IMR-90 (cell line): ENCODE data around the gene SUSD1. TPM values are rescaled to one million over a fixed set of nuclear protein-coding genes. Genes with fewer than 3 reads are reported as not detected.
A peak's percentile ranks its signal among the peaks of the same experiment; 100 is the strongest.

Experiments
- ATAC-seq: fragments of 200-7000 bp; cut with Tn5 transposase; 2 replicates; pipeline ENCODE4 v1.9.1; 2020; ENCODE audit warnings: low read depth, mild to moderate bottlenecking, moderate library complexity
- BruUV-seq: library from RNA; stranded (reverse); fragments of 400-500 nt; replicated peaks from 2 replicates; lab custom pipeline; 2021; lab: Mats Ljungman, UMichigan
- CTCF ChIA-PET: fragments of 300-600 bp; formaldehyde crosslinking; extraction: SDS; loops from one replicate; lab custom pipeline; 2021; ENCODE audit warnings: antibody characterized with exemption; lab: Yijun Ruan, JAX
- POLR2A ChIA-PET: fragments of 300-600 bp; sonication (Branson Sonifier 250); formaldehyde crosslinking; loops from one replicate; lab custom pipeline; 2022; ENCODE audit warnings: antibody characterized with exemption; ENCODE audit not compliant: unreplicated experiment; lab: Charles Lee
- DNase-seq: peaks from one replicate; pipeline ENCODE4 v3.0.0; 2013
- H2AFZ ChIP-seq: replicated peaks from 2 replicates; pipeline ENCODE3; 2013; ENCODE audit warnings: low read length, mild to moderate bottlenecking; ENCODE audit not compliant: poor library complexity
- H2AK5ac ChIP-seq: 2 replicates; pipeline ENCODE4 v1.6.1; 2013; ENCODE audit warnings: low read depth, low read length, inconsistent platforms
- H2AK9ac ChIP-seq: replicated peaks from 2 replicates; pipeline ENCODE3; 2013; ENCODE audit warnings: mild to moderate bottlenecking, low read depth, low read length, moderate library complexity; ENCODE audit not compliant: poor library complexity
- H2BK120ac ChIP-seq: 2 replicates; pipeline ENCODE4 v1.6.1; 2013; ENCODE audit warnings: low read depth, low read length, inconsistent platforms
- H2BK15ac ChIP-seq: 3 replicates; pipeline ENCODE4 v1.6.1; 2013; ENCODE audit warnings: low read depth, low read length, inconsistent platforms
- H2BK20ac ChIP-seq: 2 replicates; pipeline ENCODE4 v1.6.1; 2013; ENCODE audit warnings: low read depth, mild to moderate bottlenecking, inconsistent platforms, low read length, moderate library complexity
- H2BK5ac ChIP-seq: 2 replicates; pipeline ENCODE4 v1.6.1; 2013; ENCODE audit warnings: mild to moderate bottlenecking, low read depth, low read length, inconsistent platforms; ENCODE audit not compliant: poor library complexity, severe bottlenecking
- H3K14ac ChIP-seq: replicated peaks from 2 replicates; pipeline ENCODE4 v1.6.1; 2013; ENCODE audit warnings: low read depth, low read length, inconsistent platforms
- H3K18ac ChIP-seq: 2 replicates; pipeline ENCODE4 v1.6.1; 2013; ENCODE audit warnings: low read depth, low read length, control low read depth
- H3K23ac ChIP-seq: 2 replicates; pipeline ENCODE4 v1.6.1; 2013; ENCODE audit warnings: low read depth, low read length, inconsistent platforms
- H3K27ac ChIP-seq: 2 replicates; pipeline ENCODE4 v1.5.1; 2013; ENCODE audit warnings: mild to moderate bottlenecking, control low read depth, low read length; ENCODE audit not compliant: insufficient read depth
- H3K27me3 ChIP-seq: 2 replicates; pipeline ENCODE4 v1.6.1; 2013; ENCODE audit warnings: low read length; ENCODE audit not compliant: control insufficient read depth, insufficient read depth
- H3K36me3 ChIP-seq: 2 replicates; pipeline ENCODE4 v1.6.1; 2013; ENCODE audit warnings: low read length, mixed read lengths; ENCODE audit not compliant: control insufficient read depth, insufficient read depth
- H3K4ac ChIP-seq: 2 replicates; pipeline ENCODE4 v1.6.1; 2013; ENCODE audit warnings: low read depth, low read length, inconsistent platforms
- H3K4me1 ChIP-seq: 2 replicates; pipeline ENCODE4 v1.6.1; 2013; ENCODE audit warnings: low read length, mixed read lengths; ENCODE audit not compliant: control insufficient read depth, insufficient read depth
- H3K4me2 ChIP-seq: 2 replicates; pipeline ENCODE4 v1.6.1; 2013; ENCODE audit warnings: low read depth, mild to moderate bottlenecking, control low read depth, low read length, moderate library complexity
- H3K4me3 ChIP-seq: 2 replicates; pipeline ENCODE4 v1.5.1; 2013; ENCODE audit warnings: low read depth, mild to moderate bottlenecking, control low read depth, low read length, moderate library complexity; ENCODE audit not compliant: insufficient read depth
- H3K56ac ChIP-seq: 2 replicates; pipeline ENCODE4 v1.6.1; 2013; ENCODE audit warnings: low read length, inconsistent platforms; ENCODE audit not compliant: insufficient read depth; ENCODE audit errors: extremely low read depth
- H3K79me1 ChIP-seq, 2 experiments: 2 replicates each; pipeline ENCODE4 v1.6.1; 2013; ENCODE audit warnings: low read length in 2 of 2, inconsistent platforms in 1 of 2, low read depth in 1 of 2
- H3K9ac ChIP-seq: 2 replicates; pipeline ENCODE4 v1.6.1; 2013; ENCODE audit warnings: low read depth, low read length, control low read depth
- H3K9me1 ChIP-seq: 2 replicates; pipeline ENCODE4 v1.6.1; 2013; ENCODE audit warnings: low read length, inconsistent platforms; ENCODE audit not compliant: insufficient read depth
- H3K9me3 ChIP-seq: 2 replicates; pipeline ENCODE4 v1.6.1; 2013; ENCODE audit warnings: low read length; ENCODE audit not compliant: control insufficient read depth, insufficient read depth
- H4K20me1 ChIP-seq: 2 replicates; pipeline ENCODE4 v1.6.1; 2013; ENCODE audit warnings: low read length, inconsistent platforms; ENCODE audit not compliant: insufficient read depth
- H4K5ac ChIP-seq: 2 replicates; pipeline ENCODE4 v1.6.1; 2013; ENCODE audit warnings: mild to moderate bottlenecking, low read depth, low read length, control low read depth
- H4K8ac ChIP-seq, 2 experiments: 2 replicates each; pipeline ENCODE4 v1.6.1; 2013; ENCODE audit warnings: low read depth in 2 of 2, low read length in 2 of 2, control low read depth in 1 of 2, inconsistent platforms in 1 of 2
- H4K91ac ChIP-seq: 2 replicates; pipeline ENCODE4 v1.6.1; 2013; ENCODE audit warnings: low read depth, low read length, inconsistent platforms; ENCODE audit not compliant: insufficient read depth
- CTCF ChIP-seq: conservative IDR thresholded peaks from 2 replicates; pipeline ENCODE4 v1.5.1; 2012; ENCODE audit warnings: mild to moderate bottlenecking, low read depth, low read length, improper control_type of control experiment
- ELK1 ChIP-seq: fragments of 150-350 bp; IDR thresholded peaks from 2 replicates; pipeline ENCODE4 v1.6.1; 2016; ENCODE audit warnings: low read depth, mild to moderate bottlenecking, low read length, moderate library complexity, borderline replicate concordance
- FOS ChIP-seq: fragments of 150-350 bp; IDR thresholded peaks from 2 replicates; pipeline ENCODE4 v1.6.1; 2016; ENCODE audit warnings: low read depth, low read length
- MAZ ChIP-seq: IDR thresholded peaks from 2 replicates; pipeline ENCODE4 v1.6.1; 2012; ENCODE audit warnings: low read depth, mild to moderate bottlenecking, low read length, improper control_type of control experiment, moderate library complexity, borderline replicate concordance
- MXI1 ChIP-seq: IDR thresholded peaks from 2 replicates; pipeline ENCODE4 v1.6.1; 2012; ENCODE audit warnings: low read depth, mild to moderate bottlenecking, low read length, moderate library complexity, borderline replicate concordance
- POLR2A ChIP-seq: IDR thresholded peaks from 2 replicates; pipeline ENCODE4 v1.6.1; 2012; ENCODE audit warnings: mild to moderate bottlenecking, low read depth, low read length
- RAD21 ChIP-seq: IDR thresholded peaks from 2 replicates; pipeline ENCODE4 v1.6.1; 2012; ENCODE audit warnings: low read length, improper control_type of control experiment
- RFX5 ChIP-seq: IDR thresholded peaks from 2 replicates; pipeline ENCODE4 v1.8.0; 2012; ENCODE audit warnings: low read depth, mild to moderate bottlenecking, low read length, moderate library complexity
- SMC3 ChIP-seq: fragments of 150-350 bp; IDR thresholded peaks from 2 replicates; pipeline ENCODE4 v1.6.1; 2016; ENCODE audit warnings: low read depth, mild to moderate bottlenecking, antibody characterized with exemption, low read length, moderate library complexity
- USF2 ChIP-seq: fragments of 150-350 bp; IDR thresholded peaks from 2 replicates; pipeline ENCODE4 v1.6.1; 2017; ENCODE audit warnings: mild to moderate bottlenecking, antibody characterized with exemption, low read length, low read depth
- WGBS, 2 experiments: methylation state at CpG; one replicate each; pipeline versions ENCODE4 v1.1.5 to v1.1.7; 2013; ENCODE audit warnings: missing lambda C conversion rate in 2 of 2; ENCODE audit not compliant: insufficient read length in 1 of 2; ENCODE audit errors: extremely low coverage in 2 of 2; 5-methylcytosine and 5-hydroxymethylcytosine counted together
- dilution Hi-C: fragments of 300-500 bp; cut with HindIII; formaldehyde crosslinking; loops from one replicate; pipeline ENCODE4 v1.14.3; 2018; ENCODE audit warnings: low sequenced_read_pairs; ENCODE audit not compliant: unreplicated experiment
- in situ Hi-C: fragments of 300-500 bp; cut with MboI; formaldehyde crosslinking; loops from 3 replicates; pipeline ENCODE4 v1.14.3; 2019; ENCODE audit warnings: low sequenced_read_pairs, inconsistent platforms, mixed read lengths
- intact Hi-C: fragments of 100-400 bp; cut with micrococcal nuclease; formaldehyde crosslinking; loops from 2 replicates; pipeline ENCODE4 v1.10.0; 2022
- polyA plus RNA-seq, 3 experiments: library from polyadenylated mRNA; depleted of rRNA; stranded (reverse); fragments of >200 nt; gene quantifications; 2 replicates each; pipeline ENCODE4 v1.2.3, GENCODE V29; 2012; ENCODE audit warnings: low replicate concordance in 1 of 3
- total RNA-seq: library from RNA; depleted of rRNA; stranded (reverse); fragments of >200 nt; gene quantifications from 2 replicates; pipeline ENCODE4 v1.2.3, GENCODE V29; 2012

Gene SUSD1
- total and polyA plus RNA-seq, 2 of the 4 experiments (the other 2 are of a cell fraction) = 4.0 to 4.7 TPM

GRCh38 chr9:112028242-112029221 lies 146.6 kb downstream of the SUSD1 start:
- POLR2A ChIA-PET = no interaction called here
- intact Hi-C loops = no loop called here
- H4K20me1 ChIP-seq = no peaks in the 10 kb centered on the region
- no peak overlapping the region for H3K4me3 ChIP-seq
- H3K18ac ChIP-seq = peak overlapping the region; percentile 90
- H3K4ac ChIP-seq = peak overlapping the region; percentile 99
- H2BK120ac ChIP-seq = peak overlapping the region; percentile 96
- peak overlapping the region; percentile 93 for H4K91ac ChIP-seq
- DNase-seq = no peak
- H2AFZ ChIP-seq = no peak overlapping the region
- CTCF ChIA-PET = no interaction called here
- TF ChIP-seq FOS (no peak), SMC3 (no peak), MAZ (no peak), ELK1 (no peak), CTCF (no peak), RAD21 (no peak), MXI1 (no peak), USF2 (no peak), RFX5 (no peak), POLR2A (no peak)
- H3K23ac ChIP-seq = peak overlapping the region; percentile 83
- in situ Hi-C loops = no loop called here
- H3K27me3 ChIP-seq = no peaks in the 10 kb centered on the region
- H3K9me3 ChIP-seq = no peaks in the 10 kb centered on the region
- H4K5ac ChIP-seq = peak overlapping the region; percentile 91
- H3K56ac ChIP-seq = no peak overlapping the region
- peak overlapping the region; percentile 98 for H2BK20ac ChIP-seq
- H3K9ac ChIP-seq = no peak overlapping the region
- H2BK5ac ChIP-seq = peak overlapping the region; percentile 91
- H4K8ac ChIP-seq = peak overlapping the region; percentile 40 to 80; a peak in 3 of 4 replicates
- no peak overlapping the region for H3K4me2 ChIP-seq
- H2AK5ac ChIP-seq = peak overlapping the region; percentile 98
- no peak for ATAC-seq
- H3K9me1 ChIP-seq = peaks cover 19% of the 10 kb centered on the region
- H2BK15ac ChIP-seq = peak overlapping the region; percentile 82
- 70% methylated on average over 2 of the region's 13 CpGs; no CpG with 5 or more reads in 1 of the 2 experiments for WGBS, 2 experiments
- peak overlapping the region; percentile 50 for H3K14ac ChIP-seq
- peaks cover 8 to 22% of the 10 kb centered on the region in 2 experiments for H3K79me1 ChIP-seq
- 0 out of 2 replicates have a peak overlapping the region, but pooled peaks have one; percentile 47 for H3K27ac ChIP-seq
- dilution Hi-C loops = no loop called here
- H2AK9ac ChIP-seq = peak overlapping the region; percentile 11
- H3K36me3 ChIP-seq = no peaks in the 10 kb centered on the region
- peaks cover 17% of the 10 kb centered on the region for H3K4me1 ChIP-seq
- BruUV-seq = no TSS peak
